Measurements from ENCODE around the gene KCNN3.
"Not testable (repeated sequence)": the region's sequence is repeated elsewhere in the genome, so short reads cannot be mapped to it uniquely, and the experiment has no call there.

The KCNN3 gene

GRCh38 chr1:154682254-154682653 lies 187.8 kb downstream of the KCNN3 start:
- Histone ChIP-seq H3K9me3 (ENCODE audit: control insufficient read depth, insufficient read depth, low read length) (peaks cover 17% of the 10 kb centered on the region), H3K9ac (ENCODE audit: low read depth, low read length) (no peak overlapping the region), H3K4me1 (ENCODE audit: insufficient read depth, low read length) (no peaks in the 10 kb centered on the region), H3K36me3 (ENCODE audit: insufficient read depth, low read length) (no peaks in the 10 kb centered on the region)

GRCh38 chr1:154677844-154678243 lies 192.2 kb downstream of the KCNN3 start:
- H3K9me3 ChIP-seq (ENCODE audit: control insufficient read depth, insufficient read depth, low read length) = peaks cover 13% of the 10 kb centered on the region
- not testable (repeated sequence) for H3K36me3 ChIP-seq (ENCODE audit: insufficient read depth, low read length); H3K4me1 ChIP-seq (ENCODE audit: insufficient read depth, low read length); H3K9ac ChIP-seq (ENCODE audit: low read depth, low read length)

- H3K9me3 ChIP-seq (ENCODE audit: control insufficient read depth, insufficient read depth, low read length); H3K4me1 ChIP-seq (ENCODE audit: insufficient read depth, low read length); H3K9ac ChIP-seq (ENCODE audit: low read depth, low read length); H3K36me3 ChIP-seq (ENCODE audit: insufficient read depth, low read length): not testable (repeated sequence)
Observed at GRCh38 chr1:154676847-154677246, 193.2 kb downstream of the KCNN3 start.

GRCh38 chr1:154674456-154674855 lies 195.6 kb downstream of the KCNN3 start:
- not testable (repeated sequence) for H3K9me3 ChIP-seq (ENCODE audit: control insufficient read depth, insufficient read depth, low read length); H3K9ac ChIP-seq (ENCODE audit: low read depth, low read length); H3K36me3 ChIP-seq (ENCODE audit: insufficient read depth, low read length); H3K4me1 ChIP-seq (ENCODE audit: insufficient read depth, low read length)

GRCh38 chr1:154672245-154672644 lies 197.8 kb downstream of the KCNN3 start:
- H3K36me3 ChIP-seq (ENCODE audit: insufficient read depth, low read length); H3K9ac ChIP-seq (ENCODE audit: low read depth, low read length); H3K4me1 ChIP-seq (ENCODE audit: insufficient read depth, low read length); H3K9me3 ChIP-seq (ENCODE audit: control insufficient read depth, insufficient read depth, low read length): not testable (repeated sequence)

- H3K9ac ChIP-seq (ENCODE audit: low read depth, low read length) = not testable (repeated sequence)
Observed at GRCh38 chr1:154671412-154671811, 198.7 kb downstream of the KCNN3 start.

GRCh38 chr1:154670310-154671270 lies 199.5 kb downstream of the KCNN3 start:
- not testable (repeated sequence) for H3K4me1 ChIP-seq (ENCODE audit: insufficient read depth, low read length); H3K36me3 ChIP-seq (ENCODE audit: insufficient read depth, low read length); H3K9ac ChIP-seq (ENCODE audit: low read depth, low read length); H3K9me3 ChIP-seq (ENCODE audit: control insufficient read depth, insufficient read depth, low read length)

More at GRCh38 chr1:154671412-154671811, 198.7 kb downstream of the KCNN3 start:
- not testable (repeated sequence) for H3K4me1 ChIP-seq (ENCODE audit: insufficient read depth, low read length); H3K36me3 ChIP-seq (ENCODE audit: insufficient read depth, low read length); H3K9me3 ChIP-seq (ENCODE audit: control insufficient read depth, insufficient read depth, low read length)

- Histone ChIP-seq H3K9me3 (ENCODE audit: control insufficient read depth, insufficient read depth, low read length) (no peaks in the 10 kb centered on the region), H3K4me1 (ENCODE audit: insufficient read depth, low read length) (no peaks in the 10 kb centered on the region), H3K36me3 (ENCODE audit: insufficient read depth, low read length) (no peaks in the 10 kb centered on the region), H3K9ac (ENCODE audit: low read depth, low read length) (no peak overlapping the region)
Observed at GRCh38 chr1:154669464-154670282, 200.4 kb downstream of the KCNN3 start.

- Histone ChIP-seq H3K9ac (ENCODE audit: low read depth, low read length) (no peak overlapping the region), H3K4me1 (ENCODE audit: insufficient read depth, low read length) (no peaks in the 10 kb centered on the region), H3K36me3 (ENCODE audit: insufficient read depth, low read length) (no peaks in the 10 kb centered on the region), H3K9me3 (ENCODE audit: control insufficient read depth, insufficient read depth, low read length) (no peaks in the 10 kb centered on the region)
Observed at GRCh38 chr1:154666051-154666790, 203.9 kb downstream of the KCNN3 start.

GRCh38 chr1:154664331-154665002 lies 205.6 kb downstream of the KCNN3 start:
- H3K9ac ChIP-seq (ENCODE audit: low read depth, low read length) = no peak overlapping the region
- H3K9me3 ChIP-seq (ENCODE audit: control insufficient read depth, insufficient read depth, low read length) = no peaks in the 10 kb centered on the region
- no peaks in the 10 kb centered on the region for H3K36me3 ChIP-seq (ENCODE audit: insufficient read depth, low read length)
- H3K4me1 ChIP-seq (ENCODE audit: insufficient read depth, low read length) = no peaks in the 10 kb centered on the region

- Histone ChIP-seq H3K9me3 (ENCODE audit: control insufficient read depth, insufficient read depth, low read length) (no peaks in the 10 kb centered on the region), H3K4me1 (ENCODE audit: insufficient read depth, low read length) (no peaks in the 10 kb centered on the region)
Observed at GRCh38 chr1:154663471-154664060, 206.5 kb downstream of the KCNN3 start.

GRCh38 chr1:154661110-154661509 lies 209.0 kb downstream of the KCNN3 start:
- Histone ChIP-seq H3K9ac (ENCODE audit: low read depth, low read length) (no peak overlapping the region), H3K36me3 (ENCODE audit: insufficient read depth, low read length) (no peaks in the 10 kb centered on the region), H3K9me3 (ENCODE audit: control insufficient read depth, insufficient read depth, low read length) (no peaks in the 10 kb centered on the region), H3K4me1 (ENCODE audit: insufficient read depth, low read length) (no peaks in the 10 kb centered on the region)

More at GRCh38 chr1:154663471-154664060, 206.5 kb downstream of the KCNN3 start:
- no peaks in the 10 kb centered on the region for H3K36me3 ChIP-seq (ENCODE audit: insufficient read depth, low read length)
- H3K9ac ChIP-seq (ENCODE audit: low read depth, low read length) = no peak overlapping the region

- no peaks in the 10 kb centered on the region for H3K36me3 ChIP-seq (ENCODE audit: insufficient read depth, low read length)
- no peaks in the 10 kb centered on the region for H3K9me3 ChIP-seq (ENCODE audit: control insufficient read depth, insufficient read depth, low read length)
- no peaks in the 10 kb centered on the region for H3K4me1 ChIP-seq (ENCODE audit: insufficient read depth, low read length)
- no peak overlapping the region for H3K9ac ChIP-seq (ENCODE audit: low read depth, low read length)
Observed at GRCh38 chr1:154659823-154660592, 210.1 kb downstream of the KCNN3 start.

Measured in ES-I3 (cell line).